Tibial artery (tissue), 4 donors: ENCODE results near the gene PRKCI.
"Not testable (repeated sequence)": the region's sequence is repeated elsewhere in the genome, so short reads cannot be mapped to it uniquely, and the experiment has no call there.

Experiments used
- DNase-seq, 2 donors: peaks; one replicate each; pipeline ENCODE4 v3.0.0-alpha.2; 2019
- H3K27ac ChIP-seq, 2 donors: fragments of 200-600 bp; sonication (generic) in 1 of 2; 1 replicate in 1 of 2; 2 replicates in 1 of 2; pipeline ENCODE4 v1.5.1; 2018 to 2019; ENCODE audit warnings: mild to moderate bottlenecking in 1 of 2
- H3K27me3 ChIP-seq, 2 donors: fragments of 200-600 bp; sonication (generic) in 1 of 2; one replicate each; pipeline versions ENCODE4 v1.5.1 to v1.6.0; 2016 to 2019
- H3K36me3 ChIP-seq, 3 donors: fragments of 200-600 bp; sonication (generic) in 2 of 3; one replicate each; pipeline ENCODE4 v1.5.1; 2016 to 2019; ENCODE audit warnings: mild to moderate bottlenecking in 2 of 3
- H3K4me1 ChIP-seq, 4 donors: fragments of 200-600 bp; sonication (generic) in 2 of 4; 1 replicate in 3 of 4; 2 replicates in 1 of 4; pipeline ENCODE4 v1.5.1; 2016 to 2019
- H3K4me3 ChIP-seq, 2 donors: fragments of 200-600 bp; sonication (generic) in 1 of 2; 1 replicate in 1 of 2; 2 replicates in 1 of 2; pipeline ENCODE4 v1.5.1; 2018 to 2019; ENCODE audit warnings: mild to moderate bottlenecking in 2 of 2
- H3K9me3 ChIP-seq, 3 donors: fragments of 200-600 bp; sonication (generic) in 1 of 3; one replicate each; pipeline ENCODE4 v1.5.1; 2016 to 2019
- intact Hi-C: fragments of 100-400 bp; cut with DNase I; formaldehyde crosslinking; loops from one replicate; pipeline ENCODE4 v1.15.0; 2023; ENCODE audit warnings: low total_unique reads
- TF ChIP-seq, protein P1 (sequence below), 2 experiments: fragments of 200-600 bp in 1 of 2; fragments of 450-650 bp in 1 of 2; IDR thresholded peaks; one replicate each; pipeline ENCODE4 v1.5.1; 2017 to 2019; ENCODE audit warnings: antibody characterized with exemption in 2 of 2, mild to moderate bottlenecking in 1 of 2, moderate library complexity in 1 of 2

PRKCI gene

DNA sequence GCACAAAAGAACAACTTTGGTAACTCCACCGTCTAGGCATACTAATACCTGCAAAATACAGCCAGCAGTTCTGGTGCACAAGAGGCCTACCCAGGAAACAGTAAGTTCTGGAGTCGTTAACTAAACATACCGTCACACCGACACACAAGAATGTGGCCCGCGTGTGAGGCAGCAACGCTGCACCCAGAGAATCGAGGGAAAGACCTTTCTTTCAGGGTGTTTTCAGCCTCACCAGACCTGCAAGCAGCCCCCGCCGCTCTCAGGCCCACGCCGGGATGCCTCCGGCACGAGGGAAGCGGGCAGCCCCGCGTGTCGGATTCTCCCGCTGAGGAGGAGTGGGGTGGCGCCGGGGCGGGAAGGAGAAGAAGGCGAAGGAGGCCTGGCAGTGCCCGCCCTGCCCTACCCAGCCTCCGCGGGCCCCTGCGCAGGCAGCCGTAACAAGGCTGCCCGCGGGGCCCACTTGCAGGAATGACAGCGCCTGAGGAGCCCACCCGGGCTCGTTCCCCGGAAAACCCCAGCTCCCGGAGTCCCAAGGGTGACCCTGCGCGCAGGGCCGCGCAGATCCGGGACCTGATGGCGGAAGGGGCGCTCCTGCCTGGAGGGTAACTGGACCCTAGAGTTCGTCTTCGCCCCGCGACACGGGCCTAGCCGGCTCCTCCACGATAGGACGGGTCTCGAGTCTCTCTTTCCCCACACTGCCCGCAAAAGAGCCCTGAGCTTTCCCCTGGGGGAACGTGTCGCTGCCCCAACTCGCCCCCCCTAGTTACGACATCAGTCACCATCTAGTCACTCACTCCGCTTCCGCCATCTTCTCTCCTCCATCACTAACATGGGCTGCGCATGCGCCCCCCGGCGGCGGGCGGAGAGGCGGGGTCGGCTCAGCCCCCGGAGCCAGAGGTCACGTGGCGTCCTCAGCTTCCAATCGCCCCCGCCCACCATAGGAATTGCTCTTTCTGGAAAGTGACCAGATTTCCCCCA lies 41.0 kb upstream of the PRKCI start, which contains the start of gene PHC3:
Gene PHC3 (minus strand): TSS at position 826 of the 978 bp plus-strand sequence. CDS start 18 bp downstream, at position 808.
- Histone ChIP-seq H3K36me3 (peaks cover 16 to 24% (median 23%) of the 10 kb centered on the region in 3 donors), H3K4me1 (peaks cover 0 to 40% (median 13%) of the 10 kb centered on the region in 4 donors), H3K27ac (peak within 1 kb of the TSS; percentile 96), H3K4me3 (peak within 1 kb of the TSS; percentile 82 to 83), H3K9me3 (no peaks in the 10 kb centered on the region), H3K27me3 (no peaks in the 10 kb centered on the region)
- intact Hi-C loops, result loop anchor here (5.0 to 10.0 kb wide), 2 partner anchors 176 to 416 kb away; partner anchors contain the start of genes ACTRT3, SKIL and TERC
- peak; percentile 94 to 96 for DNase-seq
- TF ChIP-seq, protein P1, sequence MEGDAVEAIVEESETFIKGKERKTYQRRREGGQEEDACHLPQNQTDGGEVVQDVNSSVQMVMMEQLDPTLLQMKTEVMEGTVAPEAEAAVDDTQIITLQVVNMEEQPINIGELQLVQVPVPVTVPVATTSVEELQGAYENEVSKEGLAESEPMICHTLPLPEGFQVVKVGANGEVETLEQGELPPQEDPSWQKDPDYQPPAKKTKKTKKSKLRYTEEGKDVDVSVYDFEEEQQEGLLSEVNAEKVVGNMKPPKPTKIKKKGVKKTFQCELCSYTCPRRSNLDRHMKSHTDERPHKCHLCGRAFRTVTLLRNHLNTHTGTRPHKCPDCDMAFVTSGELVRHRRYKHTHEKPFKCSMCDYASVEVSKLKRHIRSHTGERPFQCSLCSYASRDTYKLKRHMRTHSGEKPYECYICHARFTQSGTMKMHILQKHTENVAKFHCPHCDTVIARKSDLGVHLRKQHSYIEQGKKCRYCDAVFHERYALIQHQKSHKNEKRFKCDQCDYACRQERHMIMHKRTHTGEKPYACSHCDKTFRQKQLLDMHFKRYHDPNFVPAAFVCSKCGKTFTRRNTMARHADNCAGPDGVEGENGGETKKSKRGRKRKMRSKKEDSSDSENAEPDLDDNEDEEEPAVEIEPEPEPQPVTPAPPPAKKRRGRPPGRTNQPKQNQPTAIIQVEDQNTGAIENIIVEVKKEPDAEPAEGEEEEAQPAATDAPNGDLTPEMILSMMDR (IDR thresholded peaks at IDR 0.05), result no peak

DNA sequence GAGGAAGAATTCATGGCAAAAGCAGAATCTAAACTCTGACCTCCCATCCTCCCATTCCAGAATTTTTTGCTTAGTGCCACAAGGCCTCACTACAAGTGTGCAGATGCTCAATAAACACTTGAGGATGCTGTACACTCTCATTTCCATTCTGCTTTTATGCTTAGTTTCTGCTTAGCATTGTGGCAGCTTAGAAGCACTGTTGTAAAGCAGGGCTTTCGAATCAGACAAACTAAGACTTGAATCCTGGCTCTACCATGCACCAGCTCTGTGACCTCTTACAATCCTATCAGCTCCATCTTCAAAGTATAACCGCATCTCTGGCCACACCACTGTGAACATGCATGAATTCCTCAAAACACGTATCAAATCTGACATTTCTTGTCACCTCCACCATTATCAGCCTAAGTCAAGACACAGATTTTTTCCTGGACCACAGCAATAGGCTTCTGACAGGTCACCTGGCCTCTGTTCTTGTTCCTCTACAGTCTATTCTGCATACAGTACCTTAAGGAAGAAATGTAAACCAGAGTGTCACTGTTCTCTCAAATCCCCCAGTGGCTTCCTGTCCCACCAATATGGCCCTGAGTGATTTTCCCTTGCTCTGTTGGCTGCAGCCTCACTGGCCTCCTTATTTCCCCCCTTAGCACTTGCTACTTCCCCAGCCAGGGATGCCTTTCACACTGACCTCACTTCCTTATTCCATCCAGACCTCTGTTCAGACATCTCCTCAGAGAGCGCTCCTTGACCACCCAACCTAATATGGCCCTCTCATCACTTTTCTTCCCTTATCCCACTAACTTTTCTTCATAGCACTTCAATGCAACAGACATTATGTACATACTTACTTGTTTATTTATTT lies 32.6 kb upstream of the PRKCI start:
- Histone ChIP-seq H3K27me3 (no peaks in the 10 kb centered on the region), H3K36me3 (no peaks in the 10 kb centered on the region), H3K4me1 (peaks cover 0 to 5% (median 0%) of the 10 kb centered on the region in 4 donors), H3K9me3 (no peaks in the 10 kb centered on the region), H3K4me3 (no peak overlapping the region), H3K27ac (no peak overlapping the region)
- no peak for DNase-seq
- intact Hi-C loops, result loop anchor here (5.0 to 10.0 kb wide), 2 partner anchors 38 to 425 kb away; partner anchors contain the start of genes ACTRT3 and TERC
- TF ChIP-seq, protein P1 (IDR thresholded peaks at IDR 0.05), result no peak

DNA sequence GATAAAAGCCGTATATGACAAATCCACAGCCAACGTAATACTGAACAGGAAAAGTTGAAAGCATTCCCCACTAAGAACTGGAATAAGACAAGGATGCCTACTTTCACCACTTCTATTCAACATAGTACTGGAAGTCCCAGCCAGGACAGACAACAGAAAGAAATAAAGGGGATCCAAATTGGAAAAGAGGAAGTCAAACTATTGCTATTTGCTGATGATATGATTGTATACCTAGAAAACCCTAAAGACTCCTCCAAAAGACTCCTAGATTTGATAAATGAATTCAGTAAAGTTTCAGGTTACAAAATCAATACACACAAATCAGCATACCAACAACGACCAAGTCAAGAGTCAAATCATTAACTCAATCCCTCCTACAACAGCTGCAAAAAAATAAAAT lies 26.5 kb upstream of the PRKCI start:
- H3K36me3 ChIP-seq, H3K4me1 ChIP-seq, H3K9me3 ChIP-seq, DNase-seq, H3K27me3 ChIP-seq, intact Hi-C loops, H3K4me3 ChIP-seq, H3K27ac ChIP-seq: not testable (repeated sequence)

DNA sequence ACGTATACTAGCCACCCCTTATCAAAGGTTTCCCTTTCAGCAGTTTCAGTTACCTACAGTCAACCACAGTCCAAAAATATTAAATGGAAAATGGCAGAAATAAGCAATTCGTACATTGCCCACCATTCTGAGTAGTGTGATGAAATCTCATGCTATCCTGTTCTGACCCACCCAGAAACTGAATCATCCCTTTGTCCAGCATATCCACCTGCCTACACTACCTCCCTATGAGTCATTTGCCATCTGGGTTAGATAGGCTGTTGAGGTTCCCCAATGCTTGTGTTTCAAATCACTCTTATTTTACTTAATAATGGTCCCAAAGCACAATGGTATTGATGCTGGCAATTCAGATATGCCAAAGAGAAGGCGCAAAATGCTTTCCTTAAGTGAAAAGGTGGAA lies 25.4 kb upstream of the PRKCI start:
- Histone ChIP-seq H3K36me3 (no peaks in the 10 kb centered on the region), H3K4me1 (no peaks in the 10 kb centered on the region), H3K4me3 (no peak overlapping the region), H3K9me3 (no peaks in the 10 kb centered on the region), H3K27me3 (no peaks in the 10 kb centered on the region), H3K27ac (no peak overlapping the region)
- TF ChIP-seq, protein P1 (IDR thresholded peaks at IDR 0.05), result no peak
- DNase-seq, result no peak
- intact Hi-C loops, result no loop called here

DNA sequence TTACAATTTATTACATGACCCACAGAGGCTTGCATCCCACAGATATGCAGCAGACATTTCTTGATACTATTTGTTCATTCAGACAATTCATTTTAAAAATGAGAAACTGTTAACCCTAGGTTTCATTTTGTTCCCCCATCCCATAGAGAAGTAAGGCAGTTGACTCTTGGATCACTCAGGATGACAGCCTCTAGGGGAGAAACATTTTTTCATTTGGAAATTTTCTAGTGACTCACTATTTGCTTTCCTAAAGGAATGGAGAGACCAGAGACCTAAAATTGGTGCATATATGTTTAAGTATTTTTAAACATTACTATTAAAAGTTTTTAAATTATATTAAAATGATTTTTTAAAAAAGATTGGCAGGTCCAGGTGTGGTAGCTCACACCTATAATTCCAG lies 21.2 kb upstream of the PRKCI start:
- intact Hi-C loops, result no loop called here
- Histone ChIP-seq H3K36me3 (no peaks in the 10 kb centered on the region), H3K27me3 (peaks cover 0 to 3% of the 10 kb centered on the region in 2 donors), H3K4me3 (no peak overlapping the region), H3K4me1 (no peaks in the 10 kb centered on the region), H3K27ac (no peak overlapping the region), H3K9me3 (no peaks in the 10 kb centered on the region)
- no peak for DNase-seq
- TF ChIP-seq, protein P1 (IDR thresholded peaks at IDR 0.05), result no peak
